Heart right ventricle (tissue), 16 donors: ENCODE results near the gene ARAP1. TPM values are rescaled to one million over a fixed set of nuclear protein-coding genes. Genes with fewer than 3 reads are reported as not detected.

Experiments used
- ATAC-seq, 8 donors: fragments of 200-7000 bp; cut with Tn5 transposase; one replicate each; pipeline ENCODE4 v1.9.1; 2020; ENCODE audit warnings: mild to moderate bottlenecking in 8 of 8, moderate library complexity in 8 of 8, moderate number of reproducible peaks in 1 of 8
- DNase-seq, 2 donors: peaks; one replicate each; pipeline ENCODE4 v3.0.0-alpha.2; 2020
- H3K27ac ChIP-seq, 10 donors: fragments of 200-600 bp; sonication (generic) in 2 of 10; one replicate each; pipeline versions ENCODE4 v1.5.0 to v1.8.0; 2020 to 2022; ENCODE audit warnings: mild to moderate bottlenecking in 3 of 10
- H3K27me3 ChIP-seq, 7 donors: fragments of 200-600 bp; one replicate each; pipeline ENCODE4 v1.8.0; 2021 to 2022; ENCODE audit warnings: mild to moderate bottlenecking in 2 of 7
- H3K36me3 ChIP-seq, 9 donors: fragments of 200-600 bp; sonication (generic) in 1 of 9; one replicate each; pipeline versions ENCODE4 v1.5.0 to v1.8.0; 2020 to 2022; ENCODE audit warnings: mild to moderate bottlenecking in 2 of 9
- H3K4me1 ChIP-seq, 9 donors: fragments of 200-600 bp; sonication (generic) in 1 of 9; one replicate each; pipeline versions ENCODE4 v1.5.0 to v1.8.0; 2020 to 2022; ENCODE audit warnings: mild to moderate bottlenecking in 4 of 9
- H3K4me3 ChIP-seq, 10 donors: fragments of 200-600 bp; sonication (generic) in 2 of 10; one replicate each; pipeline versions ENCODE4 v1.5.0 to v1.8.0; 2020 to 2022; ENCODE audit warnings: mild to moderate bottlenecking in 7 of 10, moderate library complexity in 2 of 10
- H3K9me3 ChIP-seq, 11 donors: fragments of 200-600 bp in 10 of 11; sonication (generic) in 2 of 11; one replicate each; pipeline versions ENCODE4 v1.5.0 to v1.8.0; 2013 to 2022; ENCODE audit warnings: mild to moderate bottlenecking in 2 of 11, control low read depth in 1 of 11, moderate library complexity in 1 of 11
- CTCF ChIP-seq, 9 donors: fragments of 200-600 bp; sonication (generic) in 2 of 9; IDR thresholded peaks; one replicate each; pipeline versions ENCODE4 v1.5.0 to v1.8.0; 2021 to 2022; ENCODE audit warnings: antibody characterized with exemption in 9 of 9, mild to moderate bottlenecking in 5 of 9, moderate library complexity in 1 of 9
- WGBS, 2 donors: extraction: QIAGEN DNeasy Blood & Tissue Kit; methylation state at CpG; one replicate each; pipeline ENCODE4 v1.1.7; 2013; ENCODE audit warnings: inconsistent platforms in 1 of 2; 5-methylcytosine and 5-hydroxymethylcytosine counted together
- intact Hi-C, 10 donors: fragments of 100-400 bp; cut with DNase I; formaldehyde crosslinking; loops; one replicate each; pipeline versions ENCODE4 v1.11.1 to v1.14.2; 2022
- polyA plus RNA-seq, 2 donors: library from polyadenylated mRNA; stranded (reverse); fragments of 200-250 nt; gene quantifications; one replicate each; pipeline ENCODE4 v1.2.3, GENCODE V29; 2013
- total RNA-seq, 10 donors: library from RNA; stranded (reverse); fragmentation: NEBNext Ultra II Directional in 3 of 10; extraction: Animal tissue kit (Norgen Biotek cat#: 25700) in 3 of 10; gene quantifications; one replicate each; pipeline versions ENCODE4 v1.2.1 to v1.2.4, GENCODE V29; 2021 to 2023
- donor health status: Arrhythmogenic right ventricular cardiomyopathy.
- donor health status: ischemic (EF 13 %, LVEDD 7.1; RV severe dilation, severe dysfunction).
- donor health status: healthy with polysubstance abuse.
- donor health status: DM: no; HTN: yes; CAD: no.
- donor health status: DM: no; HTN: no; CAD: no.
- donor health status: ischemic (EF 25% LVEDD 6.9; RV normal size, moderate dysfunction).
- donor health status: ischemic (EF 25% LVEDD 5.7; RV mildly dilated, moderate dysfunction).
- donor health status: healthy.
- donor health status: DM: yes; HTN: yes; CAD: no.
- donor health status: Ischemic cardiomyopathy.
- donor health status: ischemic (EF 35%, LVEDD 5.7; RV mildly dilated, moderate dysfunction).
- donor health status: nonischemic (EF 11% LVEDD 7.7; RV severe dilation, severe dysfunction).
- donor health status: DM: yes; HTN: yes; CAD: no.
- donor health status: PGD.
- donor health status: ischemic (EF 29% LVEDD 5.4; RV normal size, mild dysfunction).
- donor health status: nonischemic (EF 23%, LVEDD 6.1; RV moderate dilation, normal function).

ARAP1 gene
- total and polyA plus RNA-seq, 12 donors: 30.4 to 68.3 (median 40.8) TPM

GRCh38 chr11:72700146-72700545 lies 52.1 kb downstream of the ARAP1 start:
- Histone ChIP-seq H3K9me3 (no peaks in the 10 kb centered on the region), H3K27me3 (no peaks in the 10 kb centered on the region), H3K4me1 (peaks cover 3 to 50% (median 16%) of the 10 kb centered on the region in 9 donors), H3K4me3 (no peak overlapping the region), H3K27ac (peak overlapping the region in 2 of 10 donors; percentile 9 to 20), H3K36me3 (peaks cover 0 to 100% (median 67%) of the 10 kb centered on the region in 9 donors)
- intact Hi-C loops: no loop called here
- 57 to 65% methylated on average over 3 of the region's 3 CpGs for WGBS, 2 donors
- ATAC-seq (no peak), DNase-seq (no peak)
- no peak for TF ChIP-seq CTCF (IDR thresholded peaks at IDR 0.05)

- intact Hi-C loops: no loop called here
- ATAC-seq (no peak), DNase-seq (no peak)
- H3K4me1 ChIP-seq: peaks cover 0 to 36% (median 11%) of the 10 kb centered on the region in 9 donors
- no peaks in the 10 kb centered on the region for H3K9me3 ChIP-seq
- H3K27me3 ChIP-seq: no peaks in the 10 kb centered on the region
- WGBS, 2 donors: 90 to 91% methylated on average over 16 of the region's 16 CpGs
- H3K4me3 ChIP-seq: no peak overlapping the region
- peaks cover 0 to 100% (median 81%) of the 10 kb centered on the region in 9 donors for H3K36me3 ChIP-seq
- no peak for TF ChIP-seq CTCF (IDR thresholded peaks at IDR 0.05)
- H3K27ac ChIP-seq: peak overlapping the region in 1 of 10 donors; percentile 21
Measured at GRCh38 chr11:72697814-72698213, 54.4 kb downstream of the ARAP1 start.

- no peaks in the 10 kb centered on the region for H3K9me3 ChIP-seq
- no peak for TF ChIP-seq CTCF (IDR thresholded peaks at IDR 0.05)
- 80 to 84% methylated on average over 42 to 44 of the region's 44 CpGs for WGBS, 2 donors
- peak in 1 of 2 donors; percentile 55 for DNase-seq
- intact Hi-C loops: no loop called here
- no peak overlapping the region for H3K4me3 ChIP-seq
- no peaks in the 10 kb centered on the region for H3K27me3 ChIP-seq
- ATAC-seq: peak in 5 of 8 donors; percentile 31 to 68 (median 56)
- H3K36me3 ChIP-seq: peaks cover 0 to 100% (median 88%) of the 10 kb centered on the region in 9 donors
- peaks cover 0 to 36% (median 12%) of the 10 kb centered on the region in 9 donors for H3K4me1 ChIP-seq
- H3K27ac ChIP-seq: peak overlapping the region in 3 of 10 donors; percentile 8 to 21 (median 20)
Measured at GRCh38 chr11:72696866-72697700, 55.1 kb downstream of the ARAP1 start.

GRCh38 chr11:72695354-72695753 lies 56.9 kb downstream of the ARAP1 start:
- H3K36me3 ChIP-seq: peaks cover 0 to 100% (median 92%) of the 10 kb centered on the region in 9 donors
- no peak for TF ChIP-seq CTCF (IDR thresholded peaks at IDR 0.05)
- 97 to 98% methylated on average over 7 of the region's 7 CpGs for WGBS, 2 donors
- peaks cover 0 to 32% (median 11%) of the 10 kb centered on the region in 9 donors for H3K4me1 ChIP-seq
- no peaks in the 10 kb centered on the region for H3K9me3 ChIP-seq
- no peaks in the 10 kb centered on the region for H3K27me3 ChIP-seq
- intact Hi-C loops: no loop called here
- DNase-seq (no peak), ATAC-seq (no peak)
- H3K4me3 ChIP-seq: no peak overlapping the region
- no peak overlapping the region for H3K27ac ChIP-seq
